Peyer's patch (tissue), 4 donors: ENCODE measurements around the gene LCP2. TPM values are rescaled to one million over a fixed set of nuclear protein-coding genes. Genes with fewer than 3 reads are reported as not detected.

Experiments
- DNase-seq, 3 donors: peaks; one replicate each; pipeline ENCODE4 v3.0.0-alpha.2; 2017 to 2019
- H3K27ac ChIP-seq, 4 donors: fragments of 200-600 bp; sonication (generic); one replicate each; pipeline ENCODE4 v1.5.1; 2016 to 2019
- H3K27me3 ChIP-seq, 2 donors: fragments of 200-600 bp; sonication (generic); one replicate each; pipeline ENCODE4 v1.5.1; 2019
- H3K36me3 ChIP-seq, 3 donors: fragments of 200-600 bp; sonication (generic); one replicate each; pipeline ENCODE4 v1.5.1; 2016 to 2019
- H3K4me1 ChIP-seq, 4 donors: fragments of 200-600 bp; sonication (generic); one replicate each; pipeline ENCODE4 v1.5.1; 2016 to 2019
- H3K4me3 ChIP-seq, 4 donors: fragments of 200-600 bp; sonication (generic); 1 replicate in 3 of 4; 2 replicates in 1 of 4; pipeline ENCODE4 v1.5.1; 2016 to 2019; ENCODE audit warnings: mild to moderate bottlenecking in 1 of 4
- H3K9me3 ChIP-seq, 4 donors: fragments of 200-600 bp; sonication (generic); one replicate each; pipeline ENCODE4 v1.5.1; 2016 to 2019; ENCODE audit warnings: mild to moderate bottlenecking in 1 of 4
- CTCF ChIP-seq, 6 experiments: fragments of 450-650 bp in 4 of 6; fragments of 200-600 bp in 2 of 6; sonication (generic) in 1 of 6; IDR thresholded peaks; one replicate each; pipeline ENCODE4 v1.5.1; 2017 to 2019; ENCODE audit warnings: antibody characterized with exemption in 6 of 6, mild to moderate bottlenecking in 3 of 6, moderate library complexity in 1 of 6
- POLR2A ChIP-seq, 2 donors: fragments of 450-650 bp; IDR thresholded peaks; one replicate each; pipeline ENCODE4 v1.5.1; 2017; ENCODE audit warnings: antibody characterized with exemption in 2 of 2, mild to moderate bottlenecking in 2 of 2, moderate library complexity in 2 of 2
- total RNA-seq, 4 donors: library from RNA; depleted of rRNA; stranded (reverse); fragments of >200 nt; gene quantifications; one replicate each; pipeline ENCODE4 v1.1.0, GENCODE V29; 2016

LCP2 gene
- total RNA-seq, 4 donors from 2014 or later: 27.1 to 139 (median 33.9) TPM

DNA sequence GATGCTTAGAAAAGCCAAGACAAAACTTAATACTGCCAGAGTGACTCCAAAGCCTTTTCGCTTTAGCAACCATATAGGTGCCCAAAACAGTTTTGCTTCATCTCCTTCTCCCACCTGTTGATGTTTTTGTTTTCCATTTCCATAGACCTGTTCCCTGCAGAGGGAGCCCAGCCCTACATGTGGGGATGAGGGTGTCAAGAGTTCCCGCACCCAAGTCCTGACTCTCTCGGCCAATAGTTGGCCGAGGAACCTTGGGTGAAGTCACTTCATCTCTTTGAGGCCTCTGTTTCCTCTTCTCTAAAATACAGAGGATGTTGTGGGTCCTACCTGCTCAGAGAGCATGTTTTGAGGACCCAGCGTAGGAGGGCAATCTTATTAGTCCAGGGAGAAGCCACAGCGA lies 38.5 kb upstream of the LCP2 start:
- H3K36me3 ChIP-seq: no peaks in the 10 kb centered on the region
- H3K4me1 ChIP-seq: peaks cover 5 to 23% (median 13%) of the 10 kb centered on the region in 4 donors
- no peaks in the 10 kb centered on the region for H3K27me3 ChIP-seq
- no peak for DNase-seq
- no peak for TF ChIP-seq POLR2A (IDR thresholded peaks at IDR 0.05)
- no peak for TF ChIP-seq CTCF (IDR thresholded peaks at IDR 0.05)
- H3K4me3 ChIP-seq: no peak overlapping the region
- H3K27ac ChIP-seq: peak overlapping the region in 3 of 4 donors; percentile 5 to 52 (median 35)
- H3K9me3 ChIP-seq: no peaks in the 10 kb centered on the region

DNA sequence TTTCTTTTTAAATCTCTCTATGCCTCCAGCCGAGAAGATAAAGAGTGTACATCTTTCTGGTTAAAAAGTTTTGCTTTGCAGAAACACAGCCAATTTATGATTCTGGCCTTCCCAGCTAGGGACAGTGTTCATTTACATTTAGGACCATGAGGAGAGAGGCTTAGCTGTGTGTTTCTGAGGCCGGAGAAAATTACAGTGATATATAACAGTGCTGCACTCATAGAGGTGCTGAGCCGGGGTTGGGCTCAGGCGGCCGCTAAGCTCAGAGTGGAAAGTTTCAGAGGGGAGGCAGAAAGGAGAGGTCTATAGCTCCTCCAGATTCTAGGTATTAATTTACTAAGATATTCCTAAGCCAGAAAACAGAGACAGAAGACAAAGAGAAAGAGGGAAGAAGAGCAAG lies 37.0 kb upstream of the LCP2 start:
- peaks cover 5 to 28% (median 22%) of the 10 kb centered on the region in 4 donors for H3K4me1 ChIP-seq
- no peak overlapping the region for H3K4me3 ChIP-seq
- peak overlapping the region; percentile 38 to 77 (median 60) for H3K27ac ChIP-seq
- no peaks in the 10 kb centered on the region for H3K36me3 ChIP-seq
- DNase-seq: no peak
- TF ChIP-seq CTCF (IDR thresholded peaks at IDR 0.05): no peak
- TF ChIP-seq POLR2A (IDR thresholded peaks at IDR 0.05): no peak
- H3K27me3 ChIP-seq: no peaks in the 10 kb centered on the region
- H3K9me3 ChIP-seq: no peaks in the 10 kb centered on the region

GRCh38 chr5:170333161-170333910 lies 35.8 kb upstream of the LCP2 start:
- peak in 2 of 3 donors; percentile 74 to 79 for DNase-seq
- H3K36me3 ChIP-seq: no peaks in the 10 kb centered on the region
- H3K4me1 ChIP-seq: peaks cover 5 to 28% (median 22%) of the 10 kb centered on the region in 4 donors
- H3K27me3 ChIP-seq: no peaks in the 10 kb centered on the region
- H3K27ac ChIP-seq: peak overlapping the region; percentile 50 to 77 (median 71)
- no peaks in the 10 kb centered on the region for H3K9me3 ChIP-seq
- no peak overlapping the region for H3K4me3 ChIP-seq
- TF ChIP-seq POLR2A (IDR thresholded peaks at IDR 0.05) (no peak), CTCF (IDR thresholded peaks at IDR 0.05) (no peak)

- Histone ChIP-seq H3K36me3 (no peaks in the 10 kb centered on the region), H3K27me3 (no peaks in the 10 kb centered on the region), H3K27ac (peak overlapping the region; percentile 55 to 85 (median 74)), H3K9me3 (no peaks in the 10 kb centered on the region), H3K4me1 (peaks cover 5 to 28% (median 25%) of the 10 kb centered on the region in 4 donors), H3K4me3 (no peak overlapping the region)
- TF ChIP-seq CTCF (IDR thresholded peaks at IDR 0.05) (no peak), POLR2A (IDR thresholded peaks at IDR 0.05) (no peak)
- DNase-seq: no peak
These were observed 34.5 kb upstream of the LCP2 start for GRCh38 chr5:170332058-170332457.

- TF ChIP-seq CTCF (IDR thresholded peaks at IDR 0.05) (no peak), POLR2A (IDR thresholded peaks at IDR 0.05) (no peak)
- Histone ChIP-seq H3K9me3 (no peaks in the 10 kb centered on the region), H3K27ac (peak overlapping the region; percentile 56 to 85 (median 72)), H3K4me3 (no peak overlapping the region), H3K27me3 (no peaks in the 10 kb centered on the region), H3K36me3 (no peaks in the 10 kb centered on the region), H3K4me1 (peaks cover 5 to 28% (median 26%) of the 10 kb centered on the region in 4 donors)
- no peak for DNase-seq
These were observed 33.0 kb upstream of the LCP2 start for GRCh38 chr5:170330568-170331054.
